ENCODE data around the gene GRK2.

DNA sequence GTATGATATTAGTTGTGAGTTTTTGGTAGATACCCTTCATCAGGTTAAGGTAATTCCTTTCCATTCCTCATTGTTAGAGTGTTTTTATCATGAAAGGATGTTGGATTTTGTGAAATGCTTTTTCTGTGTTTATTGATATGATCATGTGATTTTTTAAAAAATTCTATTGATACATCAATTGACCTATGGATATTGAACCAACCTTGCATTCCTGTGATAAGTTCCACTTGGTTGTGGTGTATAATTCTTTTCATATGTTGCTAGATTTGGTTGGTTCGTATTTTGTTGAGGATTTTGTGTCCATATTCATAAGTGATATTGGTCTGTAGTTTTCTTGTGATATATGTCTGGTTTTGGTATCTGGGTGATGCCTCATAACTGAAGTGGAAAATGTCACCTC is 29.6 kb downstream of the GRK2 start:
- TF ChIP-seq, protein P1, sequence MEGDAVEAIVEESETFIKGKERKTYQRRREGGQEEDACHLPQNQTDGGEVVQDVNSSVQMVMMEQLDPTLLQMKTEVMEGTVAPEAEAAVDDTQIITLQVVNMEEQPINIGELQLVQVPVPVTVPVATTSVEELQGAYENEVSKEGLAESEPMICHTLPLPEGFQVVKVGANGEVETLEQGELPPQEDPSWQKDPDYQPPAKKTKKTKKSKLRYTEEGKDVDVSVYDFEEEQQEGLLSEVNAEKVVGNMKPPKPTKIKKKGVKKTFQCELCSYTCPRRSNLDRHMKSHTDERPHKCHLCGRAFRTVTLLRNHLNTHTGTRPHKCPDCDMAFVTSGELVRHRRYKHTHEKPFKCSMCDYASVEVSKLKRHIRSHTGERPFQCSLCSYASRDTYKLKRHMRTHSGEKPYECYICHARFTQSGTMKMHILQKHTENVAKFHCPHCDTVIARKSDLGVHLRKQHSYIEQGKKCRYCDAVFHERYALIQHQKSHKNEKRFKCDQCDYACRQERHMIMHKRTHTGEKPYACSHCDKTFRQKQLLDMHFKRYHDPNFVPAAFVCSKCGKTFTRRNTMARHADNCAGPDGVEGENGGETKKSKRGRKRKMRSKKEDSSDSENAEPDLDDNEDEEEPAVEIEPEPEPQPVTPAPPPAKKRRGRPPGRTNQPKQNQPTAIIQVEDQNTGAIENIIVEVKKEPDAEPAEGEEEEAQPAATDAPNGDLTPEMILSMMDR (IDR thresholded peaks at IDR 0.05): no peak
- TF ChIP-seq POLR2A (IDR thresholded peaks at IDR 0.05): no peak

All from heart left ventricle (tissue), 13 donors.